Osteoblast (primary cell): ENCODE data around the gene PLCL1. TPM values are rescaled to one million over a fixed set of nuclear protein-coding genes. Genes with fewer than 3 reads are reported as not detected.

Source experiments
- DNase-seq: peaks from one replicate; pipeline ENCODE4 v3.0.0; 2011; ENCODE audit warnings: low spot score, mixed read lengths; ENCODE audit not compliant: insufficient read length; ENCODE audit errors: missing footprints
- H2AFZ ChIP-seq: 2 replicates; pipeline ENCODE4 v1.6.0; 2011; ENCODE audit warnings: mild to moderate bottlenecking, low read length
- H3K27ac ChIP-seq: 2 replicates; pipeline ENCODE4 v1.5.1; 2011; ENCODE audit warnings: mild to moderate bottlenecking, low read depth, low read length, moderate library complexity
- H3K27me3 ChIP-seq: 2 replicates; pipeline ENCODE4 v1.6.0; 2012; ENCODE audit warnings: mild to moderate bottlenecking, control low read depth, inconsistent platforms, low read length, moderate library complexity; ENCODE audit not compliant: insufficient read depth
- H3K36me3 ChIP-seq: 2 replicates; pipeline ENCODE4 v1.5.1; 2011; ENCODE audit warnings: mild to moderate bottlenecking, low read length, control low read depth, moderate library complexity; ENCODE audit not compliant: insufficient read depth
- H3K4me1 ChIP-seq: 2 replicates; pipeline ENCODE4 v1.5.1; 2011; ENCODE audit warnings: mild to moderate bottlenecking, low read length, control low read depth, moderate library complexity; ENCODE audit not compliant: insufficient read depth
- H3K4me2 ChIP-seq: 2 replicates; pipeline ENCODE4 v1.6.0; 2011; ENCODE audit warnings: mild to moderate bottlenecking, low read length; ENCODE audit not compliant: insufficient read depth
- H3K4me3 ChIP-seq: fragments of 200-600 bp; sonication (generic); 3 replicates; pipeline ENCODE4 v1.5.1; 2012; ENCODE audit warnings: mild to moderate bottlenecking, low read length, inconsistent platforms; ENCODE audit not compliant: insufficient read depth
- H3K79me2 ChIP-seq: 2 replicates; pipeline ENCODE4 v1.6.0; 2012; ENCODE audit warnings: mild to moderate bottlenecking, low read length, control low read depth, inconsistent platforms; ENCODE audit not compliant: insufficient read depth
- H3K9me3 ChIP-seq: 2 replicates; pipeline ENCODE4 v1.5.1; 2011; ENCODE audit warnings: low read depth, low read length, control low read depth
- H4K20me1 ChIP-seq: 2 replicates; pipeline ENCODE4 v1.6.0; 2012; ENCODE audit warnings: mild to moderate bottlenecking, low read length, control low read depth; ENCODE audit not compliant: insufficient read depth
- CTCF ChIP-seq: IDR thresholded peaks from 2 replicates; pipeline ENCODE4 v1.5.1; 2011; ENCODE audit warnings: mild to moderate bottlenecking, low read depth, low read length, moderate library complexity; ENCODE audit errors: extremely low read depth
- total RNA-seq: library from RNA; depleted of rRNA; stranded (reverse); fragments of >200 nt; gene quantifications from 2 replicates; pipeline ENCODE4 v1.2.3, GENCODE V29; 2012

The PLCL1 gene
- total RNA-seq, 1 donor, result 4.0 TPM

- Histone ChIP-seq H4K20me1 (no peaks in the 10 kb centered on the region), H3K4me2 (no peak overlapping the region), H3K36me3 (no peaks in the 10 kb centered on the region), H3K4me1 (no peaks in the 10 kb centered on the region), H3K79me2 (no peaks in the 10 kb centered on the region), H2AFZ (no peak overlapping the region), H3K27ac (no peak overlapping the region), H3K9me3 (no peaks in the 10 kb centered on the region), H3K4me3 (no peak overlapping the region), H3K27me3 (peaks cover 2% of the 10 kb centered on the region)
- no peak for TF ChIP-seq CTCF
- DNase-seq, result no peak
Observed at GRCh38 chr2:197937814-197938213, 133.4 kb downstream of the PLCL1 start.

GRCh38 chr2:197938555-197938954 lies 134.2 kb downstream of the PLCL1 start:
- no peak overlapping the region for H2AFZ ChIP-seq
- H3K27me3 ChIP-seq, result no peaks in the 10 kb centered on the region
- H3K36me3 ChIP-seq, result no peaks in the 10 kb centered on the region
- no peak overlapping the region for H3K4me3 ChIP-seq
- H3K4me1 ChIP-seq, result no peaks in the 10 kb centered on the region
- no peaks in the 10 kb centered on the region for H3K79me2 ChIP-seq
- TF ChIP-seq CTCF, result no peak
- no peaks in the 10 kb centered on the region for H4K20me1 ChIP-seq
- no peak for DNase-seq
- H3K4me2 ChIP-seq, result no peak overlapping the region
- no peaks in the 10 kb centered on the region for H3K9me3 ChIP-seq
- no peak overlapping the region for H3K27ac ChIP-seq

GRCh38 chr2:197939787-197940186 lies 135.4 kb downstream of the PLCL1 start:
- H3K4me3 ChIP-seq, result no peak overlapping the region
- H3K27ac ChIP-seq, result no peak overlapping the region
- H3K9me3 ChIP-seq, result no peaks in the 10 kb centered on the region
- no peak for DNase-seq
- H3K4me1 ChIP-seq, result no peaks in the 10 kb centered on the region
- no peaks in the 10 kb centered on the region for H3K79me2 ChIP-seq
- H4K20me1 ChIP-seq, result no peaks in the 10 kb centered on the region
- no peak for TF ChIP-seq CTCF
- H2AFZ ChIP-seq, result no peak overlapping the region
- peaks cover 5% of the 10 kb centered on the region for H3K27me3 ChIP-seq
- H3K4me2 ChIP-seq, result no peak overlapping the region
- H3K36me3 ChIP-seq, result no peaks in the 10 kb centered on the region

- no peak overlapping the region for H2AFZ ChIP-seq
- H3K36me3 ChIP-seq, result no peaks in the 10 kb centered on the region
- no peak for TF ChIP-seq CTCF
- peaks cover 5% of the 10 kb centered on the region for H3K27me3 ChIP-seq
- no peak for DNase-seq
- no peak overlapping the region for H3K4me2 ChIP-seq
- H3K79me2 ChIP-seq, result no peaks in the 10 kb centered on the region
- H3K9me3 ChIP-seq, result no peaks in the 10 kb centered on the region
- no peaks in the 10 kb centered on the region for H3K4me1 ChIP-seq
- H4K20me1 ChIP-seq, result no peaks in the 10 kb centered on the region
- no peak overlapping the region for H3K4me3 ChIP-seq
- H3K27ac ChIP-seq, result no peak overlapping the region
Observed at GRCh38 chr2:197940382-197940781, 136.0 kb downstream of the PLCL1 start.
